Nephron progenitor cell (in vitro differentiated cells): ENCODE results near the gene TTC17.

ENCODE experiments used
- DNase-seq: peaks from one replicate; pipeline ENCODE4 v3.0.0; 2021
- H3K27ac Mint-ChIP-seq: 2 replicates; pipeline ENCODE4 v1.8.0; 2021; ENCODE audit warnings: mild to moderate bottlenecking, moderate library complexity, mixed read lengths
- H3K27me3 Mint-ChIP-seq: 2 replicates; pipeline ENCODE4 v1.8.0; 2021; ENCODE audit warnings: mild to moderate bottlenecking, low read depth, mixed read lengths; ENCODE audit not compliant: poor library complexity
- H3K36me3 Mint-ChIP-seq: 2 replicates; pipeline ENCODE4 v1.8.0; 2021; ENCODE audit warnings: low read depth, mixed read lengths
- H3K4me1 Mint-ChIP-seq: 2 replicates; pipeline ENCODE4 v1.8.0; 2021; ENCODE audit warnings: mixed read lengths
- H3K4me3 Mint-ChIP-seq: 2 replicates; pipeline ENCODE4 v1.8.0; 2021; ENCODE audit warnings: mild to moderate bottlenecking, moderate library complexity, mixed read lengths
- H3K9me3 Mint-ChIP-seq: 2 replicates; pipeline ENCODE4 v1.8.0; 2021; ENCODE audit warnings: mild to moderate bottlenecking, moderate library complexity, mixed read lengths
- TF ChIP-seq, protein P1 (sequence below): fragments of 200-600 bp; sonication (generic); IDR thresholded peaks from 2 replicates; pipeline ENCODE4 v1.5.0; 2021; ENCODE audit warnings: antibody characterized with exemption

The TTC17 gene

DNA sequence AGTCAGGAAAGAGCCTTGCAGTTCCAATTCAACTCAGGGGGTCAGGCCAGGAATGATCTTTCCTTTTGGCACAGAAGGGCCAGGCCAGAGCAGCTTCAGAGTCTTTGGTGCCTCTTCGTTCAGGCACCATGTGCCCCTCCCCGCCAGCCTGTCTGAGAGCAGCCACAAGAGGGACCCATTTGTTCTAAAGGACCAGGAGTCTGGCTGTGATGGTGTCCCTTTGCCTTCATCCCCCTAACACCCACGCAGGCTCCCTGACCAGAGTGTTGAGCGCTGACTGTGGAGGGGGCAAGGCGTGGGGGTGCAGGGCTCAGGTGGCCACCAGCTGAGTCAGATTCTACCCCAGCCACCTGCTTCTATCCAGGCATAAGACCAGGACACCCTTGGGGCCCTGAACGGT lies 156.4 kb downstream of the TTC17 start:
- no peak overlapping the region for H3K27ac Mint-ChIP-seq
- H3K27me3 Mint-ChIP-seq = peaks cover 22% of the 10 kb centered on the region
- H3K36me3 Mint-ChIP-seq = no peaks in the 10 kb centered on the region
- no peaks in the 10 kb centered on the region for H3K4me1 Mint-ChIP-seq
- TF ChIP-seq, protein P1, sequence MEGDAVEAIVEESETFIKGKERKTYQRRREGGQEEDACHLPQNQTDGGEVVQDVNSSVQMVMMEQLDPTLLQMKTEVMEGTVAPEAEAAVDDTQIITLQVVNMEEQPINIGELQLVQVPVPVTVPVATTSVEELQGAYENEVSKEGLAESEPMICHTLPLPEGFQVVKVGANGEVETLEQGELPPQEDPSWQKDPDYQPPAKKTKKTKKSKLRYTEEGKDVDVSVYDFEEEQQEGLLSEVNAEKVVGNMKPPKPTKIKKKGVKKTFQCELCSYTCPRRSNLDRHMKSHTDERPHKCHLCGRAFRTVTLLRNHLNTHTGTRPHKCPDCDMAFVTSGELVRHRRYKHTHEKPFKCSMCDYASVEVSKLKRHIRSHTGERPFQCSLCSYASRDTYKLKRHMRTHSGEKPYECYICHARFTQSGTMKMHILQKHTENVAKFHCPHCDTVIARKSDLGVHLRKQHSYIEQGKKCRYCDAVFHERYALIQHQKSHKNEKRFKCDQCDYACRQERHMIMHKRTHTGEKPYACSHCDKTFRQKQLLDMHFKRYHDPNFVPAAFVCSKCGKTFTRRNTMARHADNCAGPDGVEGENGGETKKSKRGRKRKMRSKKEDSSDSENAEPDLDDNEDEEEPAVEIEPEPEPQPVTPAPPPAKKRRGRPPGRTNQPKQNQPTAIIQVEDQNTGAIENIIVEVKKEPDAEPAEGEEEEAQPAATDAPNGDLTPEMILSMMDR = no peak
- DNase-seq = peak; percentile 11
- no peak overlapping the region for H3K4me3 Mint-ChIP-seq
- H3K9me3 Mint-ChIP-seq = peaks cover 6% of the 10 kb centered on the region

DNA sequence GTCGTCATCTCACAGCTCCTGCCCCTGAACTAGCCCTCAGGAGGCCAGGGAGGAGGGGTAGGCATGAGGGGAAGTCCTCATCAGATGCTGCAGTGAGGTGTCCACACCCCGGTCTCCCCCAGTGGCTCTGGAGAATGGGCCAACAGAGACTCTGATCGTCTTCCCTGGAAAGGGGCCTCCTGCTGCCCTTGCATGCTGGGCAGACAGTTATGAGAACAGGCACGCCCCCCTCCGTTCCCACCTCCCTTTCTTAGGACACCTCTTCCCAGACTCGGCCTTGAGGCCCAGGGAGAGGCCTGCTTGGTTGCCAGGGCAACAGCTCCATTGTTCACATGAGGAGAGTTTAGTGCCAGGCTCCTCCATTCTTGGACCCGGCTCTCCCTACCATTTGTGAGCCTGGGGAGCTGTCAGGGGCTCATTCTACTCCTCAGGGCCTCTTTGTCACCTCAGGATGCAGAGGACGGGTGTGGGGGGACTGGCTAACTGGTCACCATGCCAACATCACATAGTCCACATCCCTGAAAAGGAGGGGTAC lies 157.7 kb downstream of the TTC17 start:
- Mint-ChIP-seq H3K27me3 (peaks cover 24% of the 10 kb centered on the region), H3K4me3 (no peak overlapping the region)
- DNase-seq = peak; percentile 27

GRCh38 chr11:43517518-43517917 lies 158.8 kb downstream of the TTC17 start:
- TF ChIP-seq, protein P1 = no peak
- DNase-seq = no peak
- H3K4me3 Mint-ChIP-seq = no peak overlapping the region
- peaks cover 11% of the 10 kb centered on the region for H3K9me3 Mint-ChIP-seq
- peaks cover 20% of the 10 kb centered on the region for H3K27me3 Mint-ChIP-seq
- H3K4me1 Mint-ChIP-seq = no peaks in the 10 kb centered on the region
- no peak overlapping the region for H3K27ac Mint-ChIP-seq
- H3K36me3 Mint-ChIP-seq = no peaks in the 10 kb centered on the region

More for the DNA sequence above, 157.7 kb downstream of the TTC17 start:
- Mint-ChIP-seq H3K36me3 (no peaks in the 10 kb centered on the region), H3K27ac (no peak overlapping the region), H3K4me1 (no peaks in the 10 kb centered on the region), H3K9me3 (peaks cover 11% of the 10 kb centered on the region)
- TF ChIP-seq, protein P1 = no peak

- Mint-ChIP-seq H3K36me3 (no peaks in the 10 kb centered on the region), H3K4me3 (no peak overlapping the region), H3K4me1 (no peaks in the 10 kb centered on the region), H3K9me3 (peaks cover 5% of the 10 kb centered on the region), H3K27me3 (peaks cover 23% of the 10 kb centered on the region), H3K27ac (no peak overlapping the region)
- TF ChIP-seq, protein P1 = no peak
- DNase-seq = no peak
These were observed 159.9 kb downstream of the TTC17 start for GRCh38 chr11:43518408-43519160.

DNA sequence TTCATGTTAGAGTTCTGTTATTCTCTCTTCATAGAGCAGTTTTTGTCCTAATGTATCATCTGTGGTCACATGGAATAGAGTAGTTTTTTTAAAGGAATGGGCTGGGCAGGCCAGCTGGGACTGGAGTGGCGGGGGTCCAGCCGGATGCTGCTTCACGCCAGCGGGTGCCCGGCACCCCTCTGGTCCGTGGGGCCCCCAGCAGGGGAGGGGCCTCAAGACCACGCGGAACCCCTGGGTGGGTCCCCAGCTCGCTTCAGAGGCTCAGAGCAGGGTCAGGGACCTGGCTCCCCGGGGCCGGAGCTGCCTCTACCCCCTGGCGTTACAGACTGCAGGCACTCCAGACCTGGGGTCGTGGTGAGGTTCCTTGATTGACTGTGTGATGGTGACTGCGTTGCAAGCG lies 162.8 kb downstream of the TTC17 start:
- DNase-seq = no peak
- TF ChIP-seq, protein P1 = no peak
- Mint-ChIP-seq H3K36me3 (no peaks in the 10 kb centered on the region), H3K9me3 (peaks cover 5% of the 10 kb centered on the region), H3K4me1 (no peaks in the 10 kb centered on the region), H3K27me3 (peaks cover 44% of the 10 kb centered on the region), H3K27ac (no peak overlapping the region), H3K4me3 (no peak overlapping the region)

DNA sequence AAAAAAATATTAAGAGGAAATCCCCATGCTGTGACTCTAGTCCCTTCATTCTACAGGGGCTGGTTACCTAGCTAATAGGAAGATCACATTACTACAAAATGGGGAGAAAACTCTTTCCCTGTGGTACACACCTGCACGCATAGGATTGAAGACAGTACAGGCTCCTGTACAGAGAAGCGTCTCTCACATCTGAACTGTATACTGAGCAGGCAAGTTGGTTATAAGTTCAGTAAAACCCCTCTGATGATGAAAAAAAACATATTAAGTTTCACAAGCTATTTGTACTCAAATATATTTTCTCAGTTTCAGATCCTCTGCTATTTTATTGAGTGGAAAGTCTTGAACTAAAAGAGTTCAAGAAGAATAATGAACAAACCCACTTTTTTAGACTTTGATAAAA lies 164.9 kb downstream of the TTC17 start:
- H3K9me3 Mint-ChIP-seq = peaks cover 9% of the 10 kb centered on the region
- peaks cover 45% of the 10 kb centered on the region for H3K27me3 Mint-ChIP-seq
- TF ChIP-seq, protein P1 = no peak
- H3K27ac Mint-ChIP-seq = no peak overlapping the region
- DNase-seq = no peak
- no peak overlapping the region for H3K4me3 Mint-ChIP-seq
- no peaks in the 10 kb centered on the region for H3K4me1 Mint-ChIP-seq
- H3K36me3 Mint-ChIP-seq = no peaks in the 10 kb centered on the region
